ENCODE results near the gene THADA.

DNA sequence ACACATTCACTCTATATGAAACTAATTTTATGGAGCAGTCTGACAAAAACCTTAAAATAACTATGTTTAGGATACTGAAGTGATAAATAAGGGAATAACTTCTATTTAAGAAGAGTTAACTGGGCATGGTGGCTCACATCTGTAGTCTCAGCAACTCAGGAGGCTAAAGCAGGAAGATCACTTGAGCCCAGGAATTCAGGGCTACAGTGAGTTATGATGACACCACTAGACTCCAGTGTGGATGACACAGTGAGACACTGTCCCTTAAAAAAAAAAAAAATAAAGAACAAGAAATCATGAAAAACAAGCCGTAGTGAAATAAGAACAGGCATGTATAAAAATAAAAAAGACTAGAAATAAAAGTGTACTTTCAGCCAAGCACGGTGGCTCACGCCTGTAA, 82.0 kb downstream of the THADA start:
- TF ChIP-seq, protein P1, sequence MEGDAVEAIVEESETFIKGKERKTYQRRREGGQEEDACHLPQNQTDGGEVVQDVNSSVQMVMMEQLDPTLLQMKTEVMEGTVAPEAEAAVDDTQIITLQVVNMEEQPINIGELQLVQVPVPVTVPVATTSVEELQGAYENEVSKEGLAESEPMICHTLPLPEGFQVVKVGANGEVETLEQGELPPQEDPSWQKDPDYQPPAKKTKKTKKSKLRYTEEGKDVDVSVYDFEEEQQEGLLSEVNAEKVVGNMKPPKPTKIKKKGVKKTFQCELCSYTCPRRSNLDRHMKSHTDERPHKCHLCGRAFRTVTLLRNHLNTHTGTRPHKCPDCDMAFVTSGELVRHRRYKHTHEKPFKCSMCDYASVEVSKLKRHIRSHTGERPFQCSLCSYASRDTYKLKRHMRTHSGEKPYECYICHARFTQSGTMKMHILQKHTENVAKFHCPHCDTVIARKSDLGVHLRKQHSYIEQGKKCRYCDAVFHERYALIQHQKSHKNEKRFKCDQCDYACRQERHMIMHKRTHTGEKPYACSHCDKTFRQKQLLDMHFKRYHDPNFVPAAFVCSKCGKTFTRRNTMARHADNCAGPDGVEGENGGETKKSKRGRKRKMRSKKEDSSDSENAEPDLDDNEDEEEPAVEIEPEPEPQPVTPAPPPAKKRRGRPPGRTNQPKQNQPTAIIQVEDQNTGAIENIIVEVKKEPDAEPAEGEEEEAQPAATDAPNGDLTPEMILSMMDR (IDR thresholded peaks at IDR 0.05) = no peak
- TF ChIP-seq POLR2A (IDR thresholded peaks at IDR 0.05) = no peak

All from suprapubic skin (tissue), 3 donors.